CD4-positive, CD25-positive, alpha-beta regulatory T cell (primary cell): ENCODE data around the gene IRAG1. TPM values are rescaled to one million over a fixed set of nuclear protein-coding genes. Genes with fewer than 3 reads are reported as not detected.

Experiments
- ATAC-seq, 2 donors: fragments of 150-1000 bp; cut with Tn5 transposase; one replicate each; pipeline ENCODE4 v1.10.0; 2021; ENCODE audit warnings: low read depth in 2 of 2, moderate number of reproducible peaks in 2 of 2, moderate library complexity in 1 of 2
- DNase-seq, 3 donors: peaks; one replicate each; pipeline versions ENCODE4 v3.0.0 to v3.0.0-alpha.2; 2012 to 2022; ENCODE audit warnings: mixed read lengths in 1 of 3
- H3K27ac ChIP-seq: one replicate; pipeline ENCODE4 v1.7.0; 2013; ENCODE audit warnings: mild to moderate bottlenecking, low read length; ENCODE audit not compliant: insufficient read depth, poor library complexity, severe bottlenecking
- H3K27me3 ChIP-seq: one replicate; pipeline ENCODE4 v1.7.0; 2013; ENCODE audit warnings: low read length; ENCODE audit not compliant: control insufficient read depth, insufficient read depth
- H3K36me3 ChIP-seq: one replicate; pipeline ENCODE4 v1.7.0; 2013; ENCODE audit warnings: mild to moderate bottlenecking, low read length, moderate library complexity; ENCODE audit not compliant: control insufficient read depth, insufficient read depth
- H3K4me1 ChIP-seq: 2 replicates; pipeline ENCODE4 v1.7.0; 2013; ENCODE audit warnings: mild to moderate bottlenecking, low read length; ENCODE audit not compliant: insufficient read depth, control insufficient read depth, poor library complexity, severe bottlenecking
- H3K4me3 ChIP-seq: one replicate; pipeline ENCODE4 v1.7.0; 2013; ENCODE audit warnings: low read depth, mild to moderate bottlenecking, low read length, moderate library complexity
- H3K9me3 ChIP-seq, 2 experiments: 1 replicate in 1 of 2; 2 replicates in 1 of 2; pipeline ENCODE4 v1.7.0; 2013; ENCODE audit warnings: low read length in 2 of 2, mild to moderate bottlenecking in 1 of 2, moderate library complexity in 1 of 2; ENCODE audit not compliant: control insufficient read depth in 2 of 2
- H3K27ac Mint-ChIP-seq, 3 donors: one replicate each; pipeline ENCODE4 v1.8.0; 2020 to 2022; ENCODE audit warnings: mild to moderate bottlenecking in 3 of 3, mixed read lengths in 3 of 3, moderate library complexity in 2 of 3
- H3K27me3 Mint-ChIP-seq: one replicate; pipeline ENCODE4 v1.8.0; 2022; ENCODE audit warnings: mild to moderate bottlenecking, mixed read lengths
- H3K36me3 Mint-ChIP-seq: one replicate; pipeline ENCODE4 v1.8.0; 2020; ENCODE audit warnings: mixed read lengths
- H3K4me1 Mint-ChIP-seq, 4 donors: one replicate each; pipeline ENCODE4 v1.8.0; 2020 to 2022; ENCODE audit warnings: mixed read lengths in 4 of 4, mild to moderate bottlenecking in 1 of 4
- H3K4me3 Mint-ChIP-seq, 4 donors: one replicate each; pipeline ENCODE4 v1.8.0; 2020 to 2022; ENCODE audit warnings: mild to moderate bottlenecking in 4 of 4, mixed read lengths in 4 of 4, moderate library complexity in 3 of 4
- H3K9me3 Mint-ChIP-seq, 7 donors: one replicate each; pipeline ENCODE4 v1.8.0; 2020 to 2022; ENCODE audit warnings: mixed read lengths in 7 of 7, mild to moderate bottlenecking in 3 of 7, moderate library complexity in 2 of 7
- polyA plus RNA-seq, 4 donors: library from polyadenylated mRNA; unstranded; fragments of 300-500 nt; fragmentation: Illumina TruSeq; gene quantifications; one replicate each; pipeline ENCODE4 v1.2.3, GENCODE V29; 2021
- total RNA-seq: library from RNA; stranded (reverse); gene quantifications from one replicate; pipeline ENCODE4 v1.2.3, GENCODE V29; 2022

Gene IRAG1
- total and polyA plus RNA-seq, 5 donors from 2014 or later, result not detected

DNA sequence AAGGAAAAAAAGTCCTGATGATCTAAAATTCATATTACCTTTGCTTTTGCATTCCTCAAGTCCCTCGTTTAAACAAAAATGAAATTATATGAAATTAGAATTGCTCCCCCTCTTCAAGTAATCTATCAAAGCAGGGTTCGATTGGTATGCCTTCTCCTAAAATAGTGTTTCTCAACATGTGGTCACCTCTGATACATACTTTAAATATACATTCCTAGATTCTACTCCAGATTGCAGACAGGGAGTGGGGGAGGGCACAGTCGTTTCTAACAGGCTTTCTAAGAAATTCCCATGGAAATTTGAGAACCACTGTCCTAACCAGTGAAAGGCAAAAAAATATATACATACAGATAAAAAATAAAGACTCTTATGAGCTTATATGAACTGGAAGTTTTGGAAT lies 22.6 kb upstream of the IRAG1 start:
- H3K36me3 ChIP-seq, result no peaks in the 10 kb centered on the region
- no peak for DNase-seq
- H3K9me3 ChIP-seq, result no peaks in the 10 kb centered on the region
- peaks cover 4% of the 10 kb centered on the region for H3K27me3 ChIP-seq
- no peaks in the 10 kb centered on the region for H3K4me1 Mint-ChIP-seq
- no peak overlapping the region for H3K27ac Mint-ChIP-seq
- H3K36me3 Mint-ChIP-seq, result no peaks in the 10 kb centered on the region
- H3K4me3 Mint-ChIP-seq, result no peak overlapping the region
- H3K27me3 Mint-ChIP-seq, result no peaks in the 10 kb centered on the region
- H3K9me3 Mint-ChIP-seq, result peaks cover 0 to 1% (median 0%) of the 10 kb centered on the region in 7 donors
- H3K27ac ChIP-seq, result no peak overlapping the region
- H3K4me3 ChIP-seq, result no peak overlapping the region
- no peaks in the 10 kb centered on the region for H3K4me1 ChIP-seq
- ATAC-seq, result no peak

GRCh38 chr11:10715571-10715970 lies 22.0 kb upstream of the IRAG1 start:
- peaks cover 0 to 1% (median 0%) of the 10 kb centered on the region in 7 donors for H3K9me3 Mint-ChIP-seq
- H3K27me3 Mint-ChIP-seq, result no peaks in the 10 kb centered on the region
- no peak for DNase-seq
- Histone ChIP-seq H3K9me3 (no peaks in the 10 kb centered on the region), H3K4me3 (no peak overlapping the region), H3K27ac (no peak overlapping the region), H3K27me3 (peaks cover 4% of the 10 kb centered on the region), H3K4me1 (no peaks in the 10 kb centered on the region), H3K36me3 (no peaks in the 10 kb centered on the region)
- H3K4me3 Mint-ChIP-seq, result no peak overlapping the region
- H3K27ac Mint-ChIP-seq, result no peak overlapping the region
- no peaks in the 10 kb centered on the region for H3K4me1 Mint-ChIP-seq
- no peaks in the 10 kb centered on the region for H3K36me3 Mint-ChIP-seq
- ATAC-seq, result no peak

DNA sequence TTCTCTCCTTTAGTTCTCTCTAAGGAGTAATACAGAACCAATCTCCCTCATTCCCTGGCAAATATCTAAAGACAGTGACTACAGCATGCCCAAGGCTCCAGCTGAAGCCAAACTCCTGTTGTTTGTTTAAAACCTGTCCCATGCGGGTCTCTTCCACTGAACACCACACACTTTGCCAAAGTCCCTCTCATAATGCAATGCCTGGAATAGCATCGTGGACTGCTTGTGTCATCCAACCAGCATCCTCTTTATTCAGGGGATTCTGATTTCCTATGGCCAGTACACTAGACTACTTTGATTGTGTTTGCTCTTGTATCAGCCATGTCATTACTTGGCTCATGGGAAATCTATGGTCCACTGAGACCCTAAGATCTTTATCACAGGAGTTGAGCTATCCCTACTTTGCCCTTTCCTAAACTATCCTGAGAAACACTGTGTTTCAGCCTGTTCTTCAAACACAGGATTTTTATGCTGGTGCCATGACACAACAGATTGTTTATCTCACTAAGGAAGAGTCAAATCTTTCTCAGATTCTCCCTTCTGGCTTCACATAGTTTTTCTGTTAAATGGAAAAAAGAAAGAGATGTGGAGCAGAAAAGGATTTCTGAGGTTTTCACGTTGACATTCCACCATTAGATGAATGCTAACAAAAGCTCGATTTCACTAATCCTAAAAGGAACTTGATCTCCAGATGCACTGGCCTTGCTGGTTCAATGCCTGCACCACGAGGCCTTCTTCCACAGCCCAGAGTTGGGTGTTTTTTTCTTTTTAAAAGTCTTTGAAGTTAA lies 15.9 kb upstream of the IRAG1 start:
- Mint-ChIP-seq H3K27me3 (no peaks in the 10 kb centered on the region), H3K4me1 (no peaks in the 10 kb centered on the region), H3K9me3 (peaks cover 0 to 1% (median 0%) of the 10 kb centered on the region in 7 donors), H3K27ac (no peak overlapping the region), H3K4me3 (no peak overlapping the region), H3K36me3 (no peaks in the 10 kb centered on the region)
- Histone ChIP-seq H3K9me3 (no peaks in the 10 kb centered on the region), H3K27me3 (peaks cover 2% of the 10 kb centered on the region), H3K4me3 (no peak overlapping the region), H3K36me3 (no peaks in the 10 kb centered on the region), H3K4me1 (no peaks in the 10 kb centered on the region), H3K27ac (no peak overlapping the region)
- no peak for DNase-seq
- no peak for ATAC-seq

- Mint-ChIP-seq H3K9me3 (peaks cover 0 to 1% (median 0%) of the 10 kb centered on the region in 7 donors), H3K27ac (no peak overlapping the region), H3K4me1 (no peaks in the 10 kb centered on the region), H3K4me3 (no peak overlapping the region), H3K36me3 (no peaks in the 10 kb centered on the region), H3K27me3 (no peaks in the 10 kb centered on the region)
- DNase-seq (no peak), ATAC-seq (no peak)
- Histone ChIP-seq H3K27me3 (peaks cover 2% of the 10 kb centered on the region), H3K4me1 (no peaks in the 10 kb centered on the region), H3K4me3 (no peak overlapping the region), H3K27ac (no peak overlapping the region), H3K9me3 (no peaks in the 10 kb centered on the region), H3K36me3 (no peaks in the 10 kb centered on the region)
Observed at GRCh38 chr11:10708131-10708530, 14.6 kb upstream of the IRAG1 start.

- no peaks in the 10 kb centered on the region for H3K36me3 ChIP-seq
- no peak overlapping the region for H3K4me3 ChIP-seq
- Mint-ChIP-seq H3K27me3 (peaks cover 5% of the 10 kb centered on the region), H3K27ac (no peak overlapping the region), H3K9me3 (peaks cover 0 to 3% (median 0%) of the 10 kb centered on the region in 7 donors), H3K4me1 (no peaks in the 10 kb centered on the region), H3K4me3 (no peak overlapping the region), H3K36me3 (no peaks in the 10 kb centered on the region)
- H3K9me3 ChIP-seq, result no peaks in the 10 kb centered on the region
- no peak for ATAC-seq
- DNase-seq, result no peak
- no peaks in the 10 kb centered on the region for H3K4me1 ChIP-seq
- no peak overlapping the region for H3K27ac ChIP-seq
- peaks cover 3% of the 10 kb centered on the region for H3K27me3 ChIP-seq
Observed at GRCh38 chr11:10701982-10702381, 8.4 kb upstream of the IRAG1 start.

- Histone ChIP-seq H3K27ac (no peak overlapping the region), H3K4me1 (no peaks in the 10 kb centered on the region), H3K27me3 (peaks cover 2% of the 10 kb centered on the region), H3K4me3 (no peak overlapping the region), H3K36me3 (no peaks in the 10 kb centered on the region), H3K9me3 (no peaks in the 10 kb centered on the region)
- Mint-ChIP-seq H3K4me1 (no peaks in the 10 kb centered on the region), H3K27me3 (peaks cover 5% of the 10 kb centered on the region), H3K36me3 (no peaks in the 10 kb centered on the region), H3K4me3 (no peak overlapping the region), H3K9me3 (peaks cover 0 to 3% (median 0%) of the 10 kb centered on the region in 7 donors), H3K27ac (no peak overlapping the region)
- no peak for DNase-seq
- no peak for ATAC-seq
Observed at GRCh38 chr11:10699072-10699471, 5.5 kb upstream of the IRAG1 start.

GRCh38 chr11:10697323-10697620 lies 3.7 kb upstream of the IRAG1 start:
- Histone ChIP-seq H3K27me3 (peaks cover 2% of the 10 kb centered on the region), H3K36me3 (no peaks in the 10 kb centered on the region), H3K9me3 (no peaks in the 10 kb centered on the region), H3K27ac (no peak overlapping the region), H3K4me1 (no peaks in the 10 kb centered on the region), H3K4me3 (no peak overlapping the region)
- no peaks in the 10 kb centered on the region for H3K4me1 Mint-ChIP-seq
- H3K4me3 Mint-ChIP-seq, result no peak overlapping the region
- H3K27ac Mint-ChIP-seq, result no peak overlapping the region
- H3K27me3 Mint-ChIP-seq, result peaks cover 5% of the 10 kb centered on the region
- H3K9me3 Mint-ChIP-seq, result peaks cover 0 to 3% (median 0%) of the 10 kb centered on the region in 7 donors
- DNase-seq (no peak), ATAC-seq (no peak)
- H3K36me3 Mint-ChIP-seq, result no peaks in the 10 kb centered on the region
